ENCODE data around the gene TOP1.

The TOP1 gene

GRCh38 chr20:41028359-41029149 lies at the start of gene TOP1:
Gene TOP1, plus strand, starts transcription at chr20:41028822. Its CDS starts 246 bp downstream, at chr20:41029068.
- H3K9me3 ChIP-seq (ENCODE audit: control insufficient read depth, low read length) = no peaks in the 10 kb centered on the region
- no peaks in the 10 kb centered on the region for H3K27me3 ChIP-seq (replicated peaks; ENCODE audit: control insufficient read depth, insufficient read depth, low read length)
- peak within 1 kb of the TSS; percentile 92 for H3K4me3 ChIP-seq (ENCODE audit: low read length)
- peaks cover 38% of the 10 kb centered on the region for H3K4me1 ChIP-seq (ENCODE audit: control insufficient read depth, insufficient read depth, low read length)
- peak within 1 kb of the TSS; percentile 96 for H3K9ac ChIP-seq (ENCODE audit: low read length)
- no peaks in the 10 kb centered on the region for H3K36me3 ChIP-seq (ENCODE audit: control insufficient read depth, insufficient read depth, low read length, severe bottlenecking)
- DNase-seq (ENCODE audit: low read depth) = peak; percentile 100

GRCh38 chr20:40979247-40979646 lies 49.4 kb upstream of the TOP1 start:
- no peaks in the 10 kb centered on the region for H3K36me3 ChIP-seq (ENCODE audit: control insufficient read depth, insufficient read depth, low read length, severe bottlenecking)
- H3K4me3 ChIP-seq (ENCODE audit: low read length) = no peak overlapping the region
- peaks cover 26% of the 10 kb centered on the region for H3K9me3 ChIP-seq (ENCODE audit: control insufficient read depth, low read length)
- DNase-seq (ENCODE audit: low read depth) = no peak
- H3K9ac ChIP-seq (ENCODE audit: low read length) = no peak overlapping the region
- H3K4me1 ChIP-seq (ENCODE audit: control insufficient read depth, insufficient read depth, low read length) = peaks cover 10% of the 10 kb centered on the region
- H3K27me3 ChIP-seq (replicated peaks; ENCODE audit: control insufficient read depth, insufficient read depth, low read length) = no peaks in the 10 kb centered on the region

- H3K9me3 ChIP-seq (ENCODE audit: control insufficient read depth, low read length) = peaks cover 26% of the 10 kb centered on the region
- H3K27me3 ChIP-seq (replicated peaks; ENCODE audit: control insufficient read depth, insufficient read depth, low read length) = no peaks in the 10 kb centered on the region
- H3K36me3 ChIP-seq (ENCODE audit: control insufficient read depth, insufficient read depth, low read length, severe bottlenecking) = no peaks in the 10 kb centered on the region
- peak; percentile 66 for DNase-seq (ENCODE audit: low read depth)
- no peak overlapping the region for H3K4me3 ChIP-seq (ENCODE audit: low read length)
- no peak overlapping the region for H3K9ac ChIP-seq (ENCODE audit: low read length)
- H3K4me1 ChIP-seq (ENCODE audit: control insufficient read depth, insufficient read depth, low read length) = peaks cover 10% of the 10 kb centered on the region
These were observed 48.4 kb upstream of the TOP1 start for GRCh38 chr20:40980106-40980827.

- no peak for DNase-seq (ENCODE audit: low read depth)
- H3K9me3 ChIP-seq (ENCODE audit: control insufficient read depth, low read length) = peaks cover 26% of the 10 kb centered on the region
These were observed 47.8 kb upstream of the TOP1 start for GRCh38 chr20:40980828-40981310.

GRCh38 chr20:40982415-40983145 lies 46.0 kb upstream of the TOP1 start:
- no peaks in the 10 kb centered on the region for H3K36me3 ChIP-seq (ENCODE audit: control insufficient read depth, insufficient read depth, low read length, severe bottlenecking)
- peaks cover 11% of the 10 kb centered on the region for H3K9me3 ChIP-seq (ENCODE audit: control insufficient read depth, low read length)
- peaks cover 14% of the 10 kb centered on the region for H3K4me1 ChIP-seq (ENCODE audit: control insufficient read depth, insufficient read depth, low read length)
- DNase-seq (ENCODE audit: low read depth) = no peak
- H3K4me3 ChIP-seq (ENCODE audit: low read length) = no peak overlapping the region
- H3K9ac ChIP-seq (ENCODE audit: low read length) = no peak overlapping the region
- no peaks in the 10 kb centered on the region for H3K27me3 ChIP-seq (replicated peaks; ENCODE audit: control insufficient read depth, insufficient read depth, low read length)

More at GRCh38 chr20:40980828-40981310, 47.8 kb upstream of the TOP1 start:
- H3K36me3 ChIP-seq (ENCODE audit: control insufficient read depth, insufficient read depth, low read length, severe bottlenecking) = no peaks in the 10 kb centered on the region
- H3K4me3 ChIP-seq (ENCODE audit: low read length) = no peak overlapping the region
- no peaks in the 10 kb centered on the region for H3K27me3 ChIP-seq (replicated peaks; ENCODE audit: control insufficient read depth, insufficient read depth, low read length)
- no peak overlapping the region for H3K9ac ChIP-seq (ENCODE audit: low read length)
- H3K4me1 ChIP-seq (ENCODE audit: control insufficient read depth, insufficient read depth, low read length) = peaks cover 14% of the 10 kb centered on the region

GRCh38 chr20:40983898-40984297 lies 44.7 kb upstream of the TOP1 start:
- Histone ChIP-seq H3K4me1 (ENCODE audit: control insufficient read depth, insufficient read depth, low read length) (peaks cover 14% of the 10 kb centered on the region), H3K9me3 (ENCODE audit: control insufficient read depth, low read length) (no peaks in the 10 kb centered on the region), H3K4me3 (ENCODE audit: low read length) (no peak overlapping the region), H3K27me3 (replicated peaks; ENCODE audit: control insufficient read depth, insufficient read depth, low read length) (no peaks in the 10 kb centered on the region), H3K36me3 (ENCODE audit: control insufficient read depth, insufficient read depth, low read length, severe bottlenecking) (no peaks in the 10 kb centered on the region), H3K9ac (ENCODE audit: low read length) (no peak overlapping the region)
- DNase-seq (ENCODE audit: low read depth) = no peak

- Histone ChIP-seq H3K9ac (ENCODE audit: low read length) (no peak overlapping the region), H3K27me3 (replicated peaks; ENCODE audit: control insufficient read depth, insufficient read depth, low read length) (no peaks in the 10 kb centered on the region), H3K36me3 (ENCODE audit: control insufficient read depth, insufficient read depth, low read length, severe bottlenecking) (no peaks in the 10 kb centered on the region), H3K4me3 (ENCODE audit: low read length) (no peak overlapping the region), H3K9me3 (ENCODE audit: control insufficient read depth, low read length) (no peaks in the 10 kb centered on the region), H3K4me1 (ENCODE audit: control insufficient read depth, insufficient read depth, low read length) (peaks cover 14% of the 10 kb centered on the region)
- DNase-seq (ENCODE audit: low read depth) = no peak
These were observed 44.1 kb upstream of the TOP1 start for GRCh38 chr20:40984496-40984895.

- Histone ChIP-seq H3K4me1 (ENCODE audit: control insufficient read depth, insufficient read depth, low read length) (peaks cover 4% of the 10 kb centered on the region), H3K9ac (ENCODE audit: low read length) (no peak overlapping the region), H3K9me3 (ENCODE audit: control insufficient read depth, low read length) (no peaks in the 10 kb centered on the region), H3K4me3 (ENCODE audit: low read length) (no peak overlapping the region), H3K36me3 (ENCODE audit: control insufficient read depth, insufficient read depth, low read length, severe bottlenecking) (no peaks in the 10 kb centered on the region), H3K27me3 (replicated peaks; ENCODE audit: control insufficient read depth, insufficient read depth, low read length) (no peaks in the 10 kb centered on the region)
- DNase-seq (ENCODE audit: low read depth) = no peak
These were observed 41.8 kb upstream of the TOP1 start for GRCh38 chr20:40986774-40987173.

GRCh38 chr20:40990542-40991120 lies 38.0 kb upstream of the TOP1 start:
- no peak overlapping the region for H3K4me3 ChIP-seq (ENCODE audit: low read length)
- H3K9ac ChIP-seq (ENCODE audit: low read length) = no peak overlapping the region
- peak; percentile 95 for DNase-seq (ENCODE audit: low read depth)
- no peaks in the 10 kb centered on the region for H3K9me3 ChIP-seq (ENCODE audit: control insufficient read depth, low read length)
- H3K4me1 ChIP-seq (ENCODE audit: control insufficient read depth, insufficient read depth, low read length) = peaks cover 4% of the 10 kb centered on the region
- no peaks in the 10 kb centered on the region for H3K27me3 ChIP-seq (replicated peaks; ENCODE audit: control insufficient read depth, insufficient read depth, low read length)
- H3K36me3 ChIP-seq (ENCODE audit: control insufficient read depth, insufficient read depth, low read length, severe bottlenecking) = no peaks in the 10 kb centered on the region

GRCh38 chr20:40991181-40991889 lies 37.3 kb upstream of the TOP1 start:
- no peaks in the 10 kb centered on the region for H3K27me3 ChIP-seq (replicated peaks; ENCODE audit: control insufficient read depth, insufficient read depth, low read length)
- no peak for DNase-seq (ENCODE audit: low read depth)
- H3K4me3 ChIP-seq (ENCODE audit: low read length) = no peak overlapping the region
- no peak overlapping the region for H3K9ac ChIP-seq (ENCODE audit: low read length)
- peaks cover 3% of the 10 kb centered on the region for H3K4me1 ChIP-seq (ENCODE audit: control insufficient read depth, insufficient read depth, low read length)
- no peaks in the 10 kb centered on the region for H3K9me3 ChIP-seq (ENCODE audit: control insufficient read depth, low read length)
- no peaks in the 10 kb centered on the region for H3K36me3 ChIP-seq (ENCODE audit: control insufficient read depth, insufficient read depth, low read length, severe bottlenecking)

Measured in adipocyte (in vitro differentiated cells).